Stomach (tissue), 9 donors: ENCODE data around the gene TNS1. TPM values are rescaled to one million over a fixed set of nuclear protein-coding genes. Genes with fewer than 3 reads are reported as not detected.

Experiments used
- DNase-seq, 2 donors: peaks; one replicate each; pipeline versions ENCODE4 v3.0.0 to v3.0.0-alpha.2; 2013 to 2019
- H3K27ac ChIP-seq, 5 donors: fragments of 200-600 bp in 4 of 5; sonication (generic) in 4 of 5; one replicate each; pipeline ENCODE4 v1.5.1; 2013 to 2019; ENCODE audit warnings: mild to moderate bottlenecking in 1 of 5, moderate library complexity in 1 of 5
- H3K27me3 ChIP-seq, 3 donors: fragments of 200-600 bp; sonication (generic); one replicate each; pipeline ENCODE4 v1.5.1; 2017 to 2019; ENCODE audit warnings: mixed run types in 1 of 3
- H3K36me3 ChIP-seq, 4 donors: fragments of 200-600 bp; sonication (generic); 1 replicate in 3 of 4; 2 replicates in 1 of 4; pipeline ENCODE4 v1.5.1; 2016 to 2019
- H3K4me1 ChIP-seq, 4 donors: fragments of 200-600 bp; sonication (generic); one replicate each; pipeline ENCODE4 v1.5.1; 2016 to 2019
- H3K4me3 ChIP-seq, 4 donors: fragments of 200-600 bp; sonication (generic) in 3 of 4; one replicate each; pipeline ENCODE4 v1.5.1; 2016 to 2019; ENCODE audit warnings: mild to moderate bottlenecking in 1 of 4
- H3K9me3 ChIP-seq, 4 donors: fragments of 200-600 bp; sonication (generic); one replicate each; pipeline ENCODE4 v1.5.1; 2016 to 2019
- EP300 ChIP-seq: sonication (generic); formaldehyde crosslinking; IDR thresholded peaks from one replicate; pipeline ENCODE4 v1.6.1; 2017; ENCODE audit warnings: antibody characterized with exemption
- POLR2A ChIP-seq, 4 donors: fragments of 450-650 bp; IDR thresholded peaks; one replicate each; pipeline ENCODE4 v1.6.1; 2016; ENCODE audit warnings: antibody characterized with exemption in 4 of 4, control low read depth in 2 of 4, mild to moderate bottlenecking in 1 of 4, moderate library complexity in 1 of 4
- POLR2AphosphoS5 ChIP-seq, 3 donors: sonication (generic); formaldehyde crosslinking; IDR thresholded peaks; one replicate each; pipeline ENCODE4 v1.6.1; 2016; ENCODE audit warnings: antibody characterized with exemption in 3 of 3
- WGBS, 5 donors: extraction: QIAGEN DNeasy Blood & Tissue Kit in 3 of 5; methylation state at CpG; one replicate each; pipeline versions ENCODE4 v1.1.5 to v1.1.7; 2013 to 2018; 5-methylcytosine and 5-hydroxymethylcytosine counted together
- intact Hi-C: fragments of 100-400 bp; cut with DNase I; formaldehyde crosslinking; loops from one replicate; pipeline ENCODE4 v1.15.1; 2023; ENCODE audit warnings: low total_unique reads
- polyA plus RNA-seq, 3 donors: library from polyadenylated mRNA; stranded (reverse); fragments of 200-250 nt; gene quantifications; one replicate each; pipeline ENCODE4 v1.2.3, GENCODE V29; 2013
- total RNA-seq, 5 donors: library from RNA; depleted of rRNA; stranded (reverse); fragments of >200 nt; gene quantifications; one replicate each; pipeline versions ENCODE4 v1.1.0 to v1.2.3, GENCODE V29; 2014 to 2016
- TF ChIP-seq, protein P1 (sequence below), 7 experiments: fragments of 450-650 bp in 4 of 7; fragments of 200-600 bp in 3 of 7; sonication (generic) in 3 of 7; IDR thresholded peaks; one replicate each; pipeline ENCODE4 v1.5.1; 2016 to 2019; ENCODE audit warnings: antibody characterized with exemption in 7 of 7, control low read depth in 2 of 7, mild to moderate bottlenecking in 1 of 7
- donor health status: healthy with polysubstance abuse.
- donor health status: Bipolar disorder and iron deficiency.
- donor health status: healthy.

The TNS1 gene
- total and polyA plus RNA-seq, 8 donors = 18.5 to 682 (median 160) TPM

DNA sequence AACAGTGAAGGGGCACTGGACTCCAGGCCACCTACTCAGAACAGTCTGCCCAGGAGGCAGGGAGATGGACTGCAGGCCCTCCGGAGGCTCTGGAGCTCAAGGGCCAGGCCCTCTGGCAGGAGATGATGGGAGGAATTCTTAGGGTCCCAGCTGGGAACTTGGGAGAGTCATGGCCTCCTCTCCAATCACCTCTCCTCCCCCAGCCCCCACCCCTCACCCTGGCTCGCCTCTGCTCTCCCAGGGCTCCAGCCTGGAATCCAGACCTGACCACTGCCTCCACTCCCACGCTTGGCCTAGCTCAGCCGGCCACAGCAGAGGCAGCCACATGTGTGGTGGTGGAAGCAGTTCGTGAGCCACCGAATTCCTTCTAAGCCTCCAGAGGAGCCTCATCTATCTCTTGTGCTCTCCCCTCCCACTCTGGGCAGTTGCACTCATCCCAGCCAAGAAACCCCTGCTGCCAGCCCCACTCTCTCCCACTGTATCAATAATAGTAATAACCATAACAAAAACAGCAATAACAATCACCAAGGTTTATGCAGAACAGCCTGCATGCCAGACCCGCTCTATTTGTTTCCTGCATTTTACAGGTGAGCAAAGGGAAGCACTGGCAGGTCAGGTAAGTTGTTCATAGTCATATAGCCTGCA, 67.4 kb downstream of the TNS1 start:
- intact Hi-C loops = no loop called here
- H3K36me3 ChIP-seq = peaks cover 0 to 5% (median 0%) of the 10 kb centered on the region in 4 donors
- peaks cover 68 to 99% (median 85%) of the 10 kb centered on the region in 4 donors for H3K4me1 ChIP-seq
- H3K9me3 ChIP-seq = no peaks in the 10 kb centered on the region
- TF ChIP-seq POLR2AphosphoS5 (IDR thresholded peaks at IDR 0.05) = no peak
- no peak for TF ChIP-seq POLR2A (IDR thresholded peaks at IDR 0.05)
- no peak for TF ChIP-seq EP300
- TF ChIP-seq, protein P1, sequence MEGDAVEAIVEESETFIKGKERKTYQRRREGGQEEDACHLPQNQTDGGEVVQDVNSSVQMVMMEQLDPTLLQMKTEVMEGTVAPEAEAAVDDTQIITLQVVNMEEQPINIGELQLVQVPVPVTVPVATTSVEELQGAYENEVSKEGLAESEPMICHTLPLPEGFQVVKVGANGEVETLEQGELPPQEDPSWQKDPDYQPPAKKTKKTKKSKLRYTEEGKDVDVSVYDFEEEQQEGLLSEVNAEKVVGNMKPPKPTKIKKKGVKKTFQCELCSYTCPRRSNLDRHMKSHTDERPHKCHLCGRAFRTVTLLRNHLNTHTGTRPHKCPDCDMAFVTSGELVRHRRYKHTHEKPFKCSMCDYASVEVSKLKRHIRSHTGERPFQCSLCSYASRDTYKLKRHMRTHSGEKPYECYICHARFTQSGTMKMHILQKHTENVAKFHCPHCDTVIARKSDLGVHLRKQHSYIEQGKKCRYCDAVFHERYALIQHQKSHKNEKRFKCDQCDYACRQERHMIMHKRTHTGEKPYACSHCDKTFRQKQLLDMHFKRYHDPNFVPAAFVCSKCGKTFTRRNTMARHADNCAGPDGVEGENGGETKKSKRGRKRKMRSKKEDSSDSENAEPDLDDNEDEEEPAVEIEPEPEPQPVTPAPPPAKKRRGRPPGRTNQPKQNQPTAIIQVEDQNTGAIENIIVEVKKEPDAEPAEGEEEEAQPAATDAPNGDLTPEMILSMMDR (IDR thresholded peaks at IDR 0.05) = no peak
- DNase-seq = peak in 1 of 2 donors; percentile 59
- no peaks in the 10 kb centered on the region for H3K27me3 ChIP-seq
- peak overlapping the region; percentile 68 to 92 (median 92) for H3K27ac ChIP-seq
- 46 to 80% (median 71%) methylated on average over 7 of the region's 7 CpGs for WGBS, 5 donors
- H3K4me3 ChIP-seq = peak overlapping the region; percentile 4 to 59 (median 22)

DNA sequence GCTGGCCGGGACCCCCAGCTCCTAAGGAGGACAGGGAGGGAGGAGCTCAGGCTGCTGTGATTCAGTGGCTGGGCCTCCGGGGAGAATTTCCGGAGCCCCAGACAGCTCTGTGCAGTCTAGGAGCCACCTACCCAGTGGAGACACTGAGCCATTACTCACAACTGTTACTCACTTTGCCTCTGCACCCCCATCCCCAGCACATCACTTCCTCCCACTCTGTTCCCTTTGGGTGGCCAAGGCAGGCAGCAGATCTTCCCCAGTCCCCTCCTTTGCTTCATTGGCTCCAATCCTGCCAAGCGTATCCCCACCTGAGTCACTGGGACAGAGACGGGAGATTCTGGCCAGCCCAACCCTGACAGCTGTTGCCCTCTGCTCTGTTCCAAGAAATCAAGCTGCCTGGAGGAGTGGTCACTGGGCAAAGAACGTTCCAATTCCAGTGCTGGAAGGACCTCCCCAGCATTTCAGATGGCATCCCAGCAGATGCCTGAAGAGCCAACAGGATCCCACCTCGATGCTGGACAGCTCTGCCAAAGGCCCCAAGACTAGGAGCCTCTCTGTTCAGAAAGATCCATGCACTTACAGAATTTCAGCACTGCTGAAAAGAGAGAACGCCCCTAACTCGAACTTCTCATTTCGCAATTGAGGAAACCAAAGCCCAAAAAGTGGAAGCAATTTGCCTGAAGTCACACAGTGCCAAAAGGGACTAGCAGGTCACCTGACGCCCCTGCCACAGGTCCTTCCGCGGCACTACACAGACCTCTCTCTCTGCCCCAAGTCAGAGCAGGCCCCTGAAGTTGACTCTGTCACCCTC, 68.3 kb downstream of the TNS1 start:
- intact Hi-C loops = no loop called here
- WGBS, 5 donors = 17 to 57% (median 40%) methylated on average over 12 to 13 of the region's 13 CpGs
- Histone ChIP-seq H3K27ac (peak overlapping the region; percentile 68 to 92 (median 92)), H3K9me3 (no peaks in the 10 kb centered on the region), H3K27me3 (no peaks in the 10 kb centered on the region), H3K4me1 (peaks cover 71 to 98% (median 83%) of the 10 kb centered on the region in 4 donors), H3K4me3 (peak overlapping the region; percentile 14 to 59 (median 22)), H3K36me3 (no peaks in the 10 kb centered on the region)
- TF ChIP-seq EP300 (no peak), POLR2AphosphoS5 (IDR thresholded peaks at IDR 0.05) (peak in 2 of 3 donors; percentile 46 to 74)
- DNase-seq = no peak

DNA sequence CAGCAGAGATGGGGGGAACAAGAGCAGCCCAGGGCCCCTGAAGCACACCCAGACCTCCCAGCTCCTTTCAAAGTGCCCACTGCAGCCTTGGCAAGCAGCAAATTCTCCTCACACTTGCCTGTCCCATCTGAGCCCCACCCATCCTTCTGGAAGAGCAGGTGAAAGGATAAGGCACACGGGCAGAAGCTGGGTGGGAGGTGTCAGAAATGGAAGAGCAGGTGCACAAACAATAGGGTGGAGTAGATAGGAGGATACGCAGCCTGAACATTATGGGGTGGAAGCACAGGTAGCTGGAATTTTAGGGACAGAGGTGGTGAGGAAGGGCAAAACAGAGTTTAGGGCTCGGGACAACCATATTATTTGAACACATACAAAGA, 69.2 kb downstream of the TNS1 start:
- no peak for TF ChIP-seq POLR2AphosphoS5 (IDR thresholded peaks at IDR 0.05)
- TF ChIP-seq EP300 = no peak
- TF ChIP-seq POLR2A (IDR thresholded peaks at IDR 0.05) = no peak
- TF ChIP-seq, protein P1 (IDR thresholded peaks at IDR 0.05) = no peak
- WGBS, 5 donors = 46 to 60% (median 57%) methylated on average over 3 of the region's 3 CpGs
- no peaks in the 10 kb centered on the region for H3K27me3 ChIP-seq
- no peaks in the 10 kb centered on the region for H3K9me3 ChIP-seq
- no peak for DNase-seq
- H3K4me3 ChIP-seq = peak overlapping the region; percentile 6 to 59 (median 19)
- H3K27ac ChIP-seq = peak overlapping the region; percentile 47 to 92 (median 92)
- no peaks in the 10 kb centered on the region for H3K36me3 ChIP-seq
- intact Hi-C loops = no loop called here
- H3K4me1 ChIP-seq = peaks cover 74 to 99% (median 88%) of the 10 kb centered on the region in 4 donors

DNA sequence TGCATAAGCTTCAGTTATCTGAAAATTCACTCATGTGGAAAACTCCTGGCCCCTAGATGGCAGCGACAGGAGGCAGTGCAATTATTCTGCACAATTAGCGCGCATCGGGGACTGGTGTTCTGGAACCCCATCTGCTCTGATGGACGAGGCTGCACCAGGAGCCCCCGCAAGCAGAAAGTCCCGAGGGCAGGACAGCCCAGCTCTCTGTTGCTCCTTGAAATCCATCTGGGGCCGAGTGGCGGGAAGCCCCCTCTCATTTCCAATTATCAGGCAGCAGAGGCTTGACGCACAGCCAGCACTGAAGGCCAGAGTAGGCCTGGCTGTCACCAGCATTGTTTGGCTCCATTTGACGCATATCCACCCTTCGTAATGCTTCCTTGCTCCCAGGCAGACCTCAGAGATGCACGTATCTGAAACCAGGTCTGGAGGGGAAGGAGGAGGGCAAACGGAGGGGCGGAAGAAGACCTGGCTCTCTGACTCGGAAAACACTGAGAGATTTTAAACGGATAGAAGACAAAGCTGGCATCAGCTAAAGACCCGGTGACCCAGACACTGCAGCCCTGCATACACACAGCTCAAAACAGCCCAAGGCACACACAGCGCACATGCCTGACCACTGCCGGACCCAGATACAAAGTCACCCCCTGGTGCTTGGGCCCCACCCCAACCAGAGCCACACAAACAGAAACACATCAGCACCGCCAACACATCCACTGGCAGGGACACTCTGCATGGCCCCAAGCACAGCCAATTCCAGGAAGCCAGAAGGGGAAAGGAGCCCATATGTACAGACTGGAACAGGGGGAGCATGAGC, 69.8 kb downstream of the TNS1 start:
- intact Hi-C loops = no loop called here
- DNase-seq = peak in 1 of 2 donors; percentile 74
- Histone ChIP-seq H3K36me3 (no peaks in the 10 kb centered on the region), H3K9me3 (no peaks in the 10 kb centered on the region), H3K4me1 (peaks cover 76 to 99% (median 90%) of the 10 kb centered on the region in 4 donors), H3K27ac (peak overlapping the region; percentile 47 to 92 (median 92)), H3K27me3 (no peaks in the 10 kb centered on the region), H3K4me3 (peak overlapping the region in 3 of 4 donors; percentile 14 to 59 (median 24))
- peak; percentile 6 to 46 (median 41) for TF ChIP-seq POLR2AphosphoS5 (IDR thresholded peaks at IDR 0.05)
- TF ChIP-seq POLR2A (IDR thresholded peaks at IDR 0.05) = no peak
- no peak for TF ChIP-seq EP300
- WGBS, 5 donors = 55 to 73% (median 61%) methylated on average over 17 to 21 of the region's 21 CpGs
